HCT116 (cell line): Measurements from ENCODE around the gene WDR48. TPM values are rescaled to one million over a fixed set of nuclear protein-coding genes. Genes with fewer than 3 reads are reported as not detected.

Experiments
- ATAC-seq: fragments of 200-7000 bp; cut with Tn5 transposase; 2 replicates; pipeline ENCODE4 v1.9.1; 2020; ENCODE audit warnings: mild to moderate bottlenecking, moderate library complexity
- BruUV-seq: library from RNA; stranded (reverse); fragments of 400-500 nt; replicated peaks from 2 replicates; lab custom pipeline; 2021; lab: Mats Ljungman, UMichigan
- CTCF ChIA-PET: fragments of 300-600 bp; sonication (Branson Sonifier 250); formaldehyde crosslinking; loops from one replicate; lab custom pipeline; 2021; ENCODE audit warnings: antibody characterized with exemption; lab: Charles Lee
- POLR2A ChIA-PET: fragments of 300-600, 350-600 bp; sonication (Branson Sonifier 250); formaldehyde crosslinking; loops from one replicate; lab custom pipeline; 2021; ENCODE audit warnings: antibody characterized with exemption; lab: Charles Lee
- RAD21 ChIA-PET, 2 experiments: fragments of 300-600 bp; sonication (Branson Sonifier 250); formaldehyde crosslinking; loops; one replicate each; lab custom pipeline; 2023; ENCODE audit warnings: low total read pairs in 2 of 2; ENCODE audit not compliant: uncharacterized antibody in 2 of 2, unreplicated experiment in 2 of 2, low non-redundant PET in 1 of 2; lab: Charles Lee
- DNase-seq: peaks from one replicate; pipeline ENCODE4 v3.0.0-alpha.2; 2010; ENCODE audit warnings: low read depth, low spot score
- H2AFZ ChIP-seq: fragments of 200-600 bp; shearing (Covaris generic), sonication (generic); 2 replicates; pipeline ENCODE4 v1.6.1; 2017; ENCODE audit warnings: low read depth, mixed run types, mixed read lengths, antibody characterized with exemption, low read length; ENCODE audit not compliant: poor library complexity, severe bottlenecking
- H3K27ac ChIP-seq: 2 replicates; pipeline ENCODE4 v1.5.1; 2012; ENCODE audit warnings: low read depth, low read length
- H3K27me3 ChIP-seq: fragments of 200-600 bp; sonication (generic); 2 replicates; pipeline ENCODE4 v1.6.1; 2016; ENCODE audit warnings: mixed run types, low read length, mixed read lengths; ENCODE audit not compliant: insufficient read depth
- H3K36me3 ChIP-seq, 2 experiments: fragments of 200-500 bp in 1 of 2; fragments of 200-600 bp in 1 of 2; sonication (Bioruptor generic) in 1 of 2; sonication (generic) in 1 of 2; 2 replicates each; pipeline versions ENCODE4 v1.5.1 to v1.6.1; 2014 to 2016; ENCODE audit warnings: low read length in 2 of 2, inconsistent platforms in 1 of 2, mixed read lengths in 1 of 2, mixed run types in 1 of 2; ENCODE audit not compliant: insufficient read depth in 2 of 2, control insufficient read depth in 1 of 2
- H3K4me1 ChIP-seq, 2 experiments: fragments of 200-600 bp in 1 of 2; sonication (generic) in 1 of 2; 2 replicates each; pipeline versions ENCODE4 v1.5.1 to v1.6.1; 2012 to 2017; ENCODE audit warnings: low read length in 2 of 2, inconsistent platforms in 1 of 2, mild to moderate bottlenecking in 1 of 2, mixed read lengths in 1 of 2, mixed run types in 1 of 2, moderate library complexity in 1 of 2; ENCODE audit not compliant: insufficient read depth in 2 of 2, control insufficient read depth in 1 of 2
- H3K4me2 ChIP-seq: fragments of 200-600 bp; sonication (generic); 2 replicates; pipeline ENCODE4 v1.6.1; 2017; ENCODE audit warnings: mixed run types, low read length, mixed read lengths
- H3K4me3 ChIP-seq, 2 experiments: fragments of 200-600 bp in 1 of 2; sonication (generic) in 1 of 2; replicated peaks in 1 of 2; 2 replicates each; pipeline ENCODE4 v1.5.1; 2011 to 2016; ENCODE audit warnings: low read length in 2 of 2, control low read depth in 1 of 2, low read depth in 1 of 2, mild to moderate bottlenecking in 1 of 2, mixed read lengths in 1 of 2, mixed run types in 1 of 2
- H3K79me2 ChIP-seq: fragments of 200-600 bp; sonication (generic); 2 replicates; pipeline ENCODE4 v1.6.1; 2017; ENCODE audit warnings: mild to moderate bottlenecking, mixed run types, low read length, moderate library complexity, mixed read lengths; ENCODE audit not compliant: insufficient read depth
- H3K9ac ChIP-seq: fragments of 200-600 bp; sonication (generic); 2 replicates; pipeline ENCODE4 v1.6.1; 2016; ENCODE audit warnings: low read length, mixed read lengths
- H3K9me2 ChIP-seq: fragments of 200-600 bp; sonication (generic), shearing (Covaris generic); 2 replicates; pipeline ENCODE4 v1.6.1; 2017; ENCODE audit warnings: mixed run types, mild to moderate bottlenecking, moderate library complexity; ENCODE audit not compliant: insufficient read depth
- H3K9me3 ChIP-seq, 2 experiments: fragments of 200-500 bp in 1 of 2; fragments of 200-600 bp in 1 of 2; sonication (Bioruptor generic) in 1 of 2; sonication (generic) in 1 of 2; 2 replicates each; pipeline ENCODE4 v1.6.1; 2014 to 2017; ENCODE audit warnings: low read length in 2 of 2, mixed read lengths in 2 of 2, inconsistent platforms in 1 of 2, low read depth in 1 of 2, mild to moderate bottlenecking in 1 of 2, mixed run types in 1 of 2, moderate library complexity in 1 of 2; ENCODE audit not compliant: control insufficient read depth in 1 of 2, insufficient read depth in 1 of 2
- H4K20me1 ChIP-seq: fragments of 200-600 bp; sonication (generic), shearing (Covaris generic); 2 replicates; pipeline ENCODE4 v1.6.1; 2017; ENCODE audit warnings: mixed run types, mild to moderate bottlenecking, moderate library complexity; ENCODE audit not compliant: insufficient read depth
- ATF3 ChIP-seq: IDR thresholded peaks from 2 replicates; pipeline ENCODE4 v1.6.1; 2012
- CEBPB ChIP-seq: IDR thresholded peaks from 2 replicates; pipeline ENCODE4 v1.6.1; 2012; ENCODE audit warnings: low read depth
- ELF1 ChIP-seq: IDR thresholded peaks from 2 replicates; pipeline ENCODE4 v1.6.1; 2012; ENCODE audit warnings: low read depth, borderline replicate concordance
- JUND ChIP-seq: IDR thresholded peaks from 2 replicates; pipeline ENCODE4 v1.6.1; 2012
- SP1 ChIP-seq: IDR thresholded peaks from 2 replicates; pipeline ENCODE4 v1.6.1; 2012; ENCODE audit warnings: low read depth
- SRF ChIP-seq: IDR thresholded peaks from 2 replicates; pipeline ENCODE4 v1.6.1; 2012; ENCODE audit warnings: low read depth
- ZBTB33 ChIP-seq: IDR thresholded peaks from 2 replicates; pipeline ENCODE4 v1.6.1; 2011; ENCODE audit warnings: mild to moderate bottlenecking, low read length, moderate library complexity; ENCODE audit not compliant: insufficient replicate concordance; ENCODE audit errors: extremely low read depth
- ZFX ChIP-seq: fragments of 450-650 bp; IDR thresholded peaks from 2 replicates; pipeline ENCODE4 v1.6.1; 2017
- ZNF274 ChIP-seq: fragments of 200-500 bp; sonication (Bioruptor generic); IDR thresholded peaks from 2 replicates; pipeline ENCODE4 v1.6.1; 2014; ENCODE audit warnings: mild to moderate bottlenecking, low read depth, low read length, inconsistent platforms
- intact Hi-C: fragments of 100-400 bp; cut with micrococcal nuclease; formaldehyde crosslinking; loops from 2 replicates; pipeline ENCODE4 v1.10.0; 2022
- total RNA-seq: library from RNA; stranded (reverse); gene quantifications from one replicate; pipeline ENCODE4 v1.2.1, GENCODE V29; 2021; ENCODE audit not compliant: unreplicated experiment

The WDR48 gene
- total RNA-seq, 1 experiment from 2014 or later: 35.6 TPM

GRCh38 chr3:39067286-39067685 lies 15.5 kb downstream of the WDR48 start (continued):
- TF ChIP-seq ELF1: no peak
- no peak for TF ChIP-seq ZNF274
- no peak for TF ChIP-seq ZFX
- TF ChIP-seq ATF3: no peak
- no peak for TF ChIP-seq JUND
- no peak for TF ChIP-seq CEBPB
- TF ChIP-seq SRF: no peak

- ATAC-seq (no peak), DNase-seq (no peak)
- no peak overlapping the region for H3K27ac ChIP-seq
- H3K4me2 ChIP-seq: no peak overlapping the region
- intact Hi-C loops: no loop called here
- H4K20me1 ChIP-seq: no peaks in the 10 kb centered on the region
- no peak overlapping the region for H3K9ac ChIP-seq
- POLR2A ChIA-PET: no interaction called here
- H3K4me3 ChIP-seq: no peak overlapping the region
- no peak for TF ChIP-seq SP1
- no peak for TF ChIP-seq ZBTB33
- H3K9me2 ChIP-seq: no peaks in the 10 kb centered on the region
- H3K79me2 ChIP-seq: no peaks in the 10 kb centered on the region
- no peaks in the 10 kb centered on the region for H3K4me1 ChIP-seq
- RAD21 ChIA-PET: no interaction called here
- H2AFZ ChIP-seq: no peak overlapping the region
- no peaks in the 10 kb centered on the region for H3K27me3 ChIP-seq
- H3K9me3 ChIP-seq: no peaks in the 10 kb centered on the region
- peaks cover 0 to 7% of the 10 kb centered on the region in 2 experiments; a peak in 1 of 4 replicates for H3K36me3 ChIP-seq
- BruUV-seq: no TSS peak
- CTCF ChIA-PET: interaction anchor here (0.8 to 1.2 kb wide), 2 partner anchors 69 to 223 kb away, joined by 3 to 4 read pairs; no protein-coding TSS in a partner anchor
These were observed 16.7 kb downstream of the WDR48 start for GRCh38 chr3:39068556-39068955.
